GM12892 (cell line): ENCODE measurements around the gene CENPV.

ENCODE experiments used
- POLR2A ChIP-seq: IDR thresholded peaks from 2 replicates; pipeline ENCODE4 v1.6.1; 2011; ENCODE audit warnings: low read depth, low read length, control low read depth
- POLR2AphosphoS5 ChIP-seq: IDR thresholded peaks from 2 replicates; pipeline ENCODE4 v1.6.1; 2011; ENCODE audit warnings: low read depth, low read length, control low read depth
- TAF1 ChIP-seq: IDR thresholded peaks from 2 replicates; pipeline ENCODE4 v1.6.1; 2011; ENCODE audit warnings: low read depth, mild to moderate bottlenecking, control low read depth, low read length, borderline replicate concordance

DNA sequence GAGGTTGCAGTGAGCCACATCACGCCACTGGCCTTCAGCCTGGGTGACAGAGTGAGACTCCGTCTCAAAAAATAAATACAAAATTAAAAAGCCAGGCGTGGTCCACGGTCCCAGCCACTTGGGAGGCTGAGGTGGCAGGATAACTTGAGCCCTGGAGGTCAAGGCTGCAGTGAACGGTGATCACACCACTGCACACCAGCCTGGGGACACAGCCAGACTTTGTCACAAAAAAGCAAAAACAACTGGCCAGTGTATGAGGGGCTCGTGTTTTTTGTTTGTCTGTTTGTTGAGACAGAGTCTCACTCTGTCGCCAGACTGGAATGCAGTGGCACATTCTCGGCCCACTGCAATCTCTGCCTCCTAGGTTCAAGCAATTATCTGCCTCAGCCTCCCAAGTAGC is 26.4 kb upstream of the CENPV start:
- no peak for TF ChIP-seq POLR2A
- no peak for TF ChIP-seq TAF1
- no peak for TF ChIP-seq POLR2AphosphoS5
